Keratinocyte (primary cell): ENCODE results near the gene NIF3L1.

Source experiments
- EZH2 ChIP-seq: IDR thresholded peaks from one replicate; pipeline ENCODE4 v1.6.1; 2012; ENCODE audit warnings: inconsistent platforms, mild to moderate bottlenecking, low read length, moderate library complexity
- TF ChIP-seq, protein P1 (sequence below), 3 experiments: IDR thresholded peaks in 1 of 3; conservative IDR thresholded peaks in 1 of 3; optimal IDR thresholded peaks in 1 of 3; 2 replicates in 2 of 3; 3 replicates in 1 of 3; pipeline versions ENCODE3 to v1.5.1; 2011; ENCODE audit warnings: low read length in 3 of 3, mild to moderate bottlenecking in 3 of 3, moderate library complexity in 2 of 3, control low read depth in 1 of 3, inconsistent platforms in 1 of 3; ENCODE audit not compliant: insufficient read depth in 2 of 3; ENCODE audit errors: extremely low read depth in 1 of 3

DNA sequence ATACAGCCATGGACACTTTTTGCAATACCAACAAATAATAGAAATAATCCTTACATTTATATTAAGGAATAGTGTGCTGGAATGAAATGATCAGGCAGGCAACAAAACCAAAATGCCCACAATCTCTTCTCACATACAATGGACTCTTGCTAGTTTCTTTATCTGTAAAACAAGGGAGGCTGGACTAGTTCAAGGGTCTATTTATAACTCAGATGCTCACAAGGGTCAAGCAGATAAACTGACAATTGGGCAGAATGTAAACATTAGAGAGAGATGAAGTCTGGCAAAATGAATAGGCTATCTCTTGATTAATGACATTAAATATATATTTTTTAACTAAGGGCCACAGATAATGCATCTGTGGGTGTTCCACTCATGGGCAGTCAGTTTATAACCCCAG lies 11.7 kb upstream of the NIF3L1 start:
- TF ChIP-seq, protein P1, sequence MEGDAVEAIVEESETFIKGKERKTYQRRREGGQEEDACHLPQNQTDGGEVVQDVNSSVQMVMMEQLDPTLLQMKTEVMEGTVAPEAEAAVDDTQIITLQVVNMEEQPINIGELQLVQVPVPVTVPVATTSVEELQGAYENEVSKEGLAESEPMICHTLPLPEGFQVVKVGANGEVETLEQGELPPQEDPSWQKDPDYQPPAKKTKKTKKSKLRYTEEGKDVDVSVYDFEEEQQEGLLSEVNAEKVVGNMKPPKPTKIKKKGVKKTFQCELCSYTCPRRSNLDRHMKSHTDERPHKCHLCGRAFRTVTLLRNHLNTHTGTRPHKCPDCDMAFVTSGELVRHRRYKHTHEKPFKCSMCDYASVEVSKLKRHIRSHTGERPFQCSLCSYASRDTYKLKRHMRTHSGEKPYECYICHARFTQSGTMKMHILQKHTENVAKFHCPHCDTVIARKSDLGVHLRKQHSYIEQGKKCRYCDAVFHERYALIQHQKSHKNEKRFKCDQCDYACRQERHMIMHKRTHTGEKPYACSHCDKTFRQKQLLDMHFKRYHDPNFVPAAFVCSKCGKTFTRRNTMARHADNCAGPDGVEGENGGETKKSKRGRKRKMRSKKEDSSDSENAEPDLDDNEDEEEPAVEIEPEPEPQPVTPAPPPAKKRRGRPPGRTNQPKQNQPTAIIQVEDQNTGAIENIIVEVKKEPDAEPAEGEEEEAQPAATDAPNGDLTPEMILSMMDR (optimal IDR thresholded peaks at IDR 0.05 in 1 of 3, IDR thresholded peaks at IDR 0.05 in 1 of 3, conservative IDR thresholded peaks at IDR 0.05 in 1 of 3; ENCODE audit: extremely low read depth in 1 of 3, insufficient read depth in 2 of 3, low read length in 3 of 3) = no peak
- no peak for TF ChIP-seq EZH2
